Femur (tissue), 1 donor: ENCODE measurements around the gene IQSEC3.

Experiments
- DNase-seq: peaks from one replicate; pipeline ENCODE4 v3.0.0-alpha.2; 2017

IQSEC3 gene

GRCh38 chr12:220491-220890, 153.9 kb downstream of the IQSEC3 start:
- DNase-seq, result peak; percentile 9

GRCh38 chr12:220946-221550, 154.5 kb downstream of the IQSEC3 start:
- DNase-seq, result no peak

- DNase-seq, result no peak
Measured at GRCh38 chr12:221736-222135, 155.2 kb downstream of the IQSEC3 start.

- DNase-seq, result no peak
Measured at GRCh38 chr12:223841-224240, 157.3 kb downstream of the IQSEC3 start.

GRCh38 chr12:224330-224729, 157.8 kb downstream of the IQSEC3 start:
- DNase-seq, result no peak

- no peak for DNase-seq
Measured at GRCh38 chr12:225012-225411, 158.4 kb downstream of the IQSEC3 start.

- DNase-seq, result no peak
Measured at GRCh38 chr12:226401-226800, 159.8 kb downstream of the IQSEC3 start.

- DNase-seq, result no peak
Measured at GRCh38 chr12:227286-227915, 160.8 kb downstream of the IQSEC3 start.
